K562 (cell line): ENCODE measurements around the gene PTK7. TPM values are rescaled to one million over a fixed set of nuclear protein-coding genes. Genes with fewer than 3 reads are reported as not detected.

Experiments used
- ARID4B ChIP-seq: sonication (generic); formaldehyde crosslinking; IDR thresholded peaks from 2 replicates; pipeline ENCODE4 v1.8.0; 2022; ENCODE audit warnings: mild to moderate bottlenecking, missing genetic modification reagents
- BRF2 ChIP-seq: IDR thresholded peaks from 3 replicates; pipeline ENCODE4 v1.6.1; 2011; ENCODE audit warnings: borderline replicate concordance, mild to moderate bottlenecking; ENCODE audit not compliant: insufficient read length, insufficient read depth
- L3MBTL2 ChIP-seq: fragments of 450-650 bp; IDR thresholded peaks from 2 replicates; pipeline ENCODE4 v1.6.1; 2016; ENCODE audit warnings: mild to moderate bottlenecking, moderate library complexity
- PHF21A ChIP-seq: fragments of 450-650 bp; IDR thresholded peaks from 2 replicates; pipeline ENCODE4 v1.6.1; 2017; ENCODE audit warnings: low read depth, borderline replicate concordance
- SMAD1 ChIP-seq: fragments of 150-350 bp; IDR thresholded peaks from 2 replicates; pipeline ENCODE4 v1.6.1; 2014; ENCODE audit warnings: low read length, low read depth; ENCODE audit not compliant: partially characterized antibody
- TAF9B ChIP-seq: fragments of 450-650 bp; IDR thresholded peaks from 2 replicates; pipeline ENCODE4 v1.6.1; 2018; ENCODE audit warnings: mild to moderate bottlenecking; ENCODE audit not compliant: partially characterized antibody
- TEAD2 ChIP-seq: fragments of 450-650 bp; IDR thresholded peaks from 2 replicates; pipeline ENCODE4 v1.6.1; 2016; ENCODE audit warnings: missing genetic modification characterization, control low read depth, missing compliant biosample characterization
- XRCC3 ChIP-seq: fragments of 450-650 bp; IDR thresholded peaks from 2 replicates; pipeline ENCODE4 v1.6.1; 2017; ENCODE audit warnings: mild to moderate bottlenecking, moderate library complexity
- ZFP30 ChIP-seq: fragments of 250-450 bp; sonication (Bioruptor Pico); IDR thresholded peaks from 2 replicates; pipeline ENCODE4 v1.8.0; 2022; ENCODE audit warnings: moderate library complexity, mild to moderate bottlenecking, inconsistent platforms, borderline replicate concordance
- ZNF324 ChIP-seq: fragments of 250-450 bp; sonication (Bioruptor Pico); IDR thresholded peaks from 2 replicates; pipeline ENCODE4 v1.4.0; 2020; ENCODE audit warnings: mild to moderate bottlenecking
- ZNF639 ChIP-seq, 2 experiments: fragments of 200-800 bp in 1 of 2; sonication (Bioruptor generic) in 1 of 2; sonication (generic) in 1 of 2; formaldehyde crosslinking in 1 of 2; IDR thresholded peaks in 1 of 2; conservative IDR thresholded peaks in 1 of 2; 2 replicates each; pipeline versions ENCODE4 v1.5.0 to v1.6.1; 2016 to 2020; ENCODE audit warnings: missing compliant biosample characterization in 1 of 2, missing genetic modification characterization in 1 of 2, missing genetic modification reagents in 1 of 2
- polyA plus RNA-seq, 8 experiments: library from polyadenylated mRNA; depleted of rRNA in 4 of 8; stranded (reverse) in 5 of 8; unstranded in 3 of 8; fragments of >200 nt; fragmentation: Nextera tagmentation in 2 of 8; fragmentation: Illumina TruSeq in 1 of 8; extraction: Ambion mirVana in 2 of 8; extraction: Trizol in 1 of 8; gene quantifications; 2 replicates each; pipeline versions ENCODE4 v1.2.1 to v1.2.3, GENCODE V29; 2011 to 2014; ENCODE audit warnings: inconsistent platforms in 1 of 8, missing spikeins in 1 of 8
- total RNA-seq, 7 experiments: library from RNA; depleted of rRNA in 6 of 7; stranded (reverse); fragments of >200 nt in 6 of 7; fragmentation: Illumina TruSeq in 2 of 7; extraction: Trizol in 2 of 7; gene quantifications; 2 replicates each; pipeline versions ENCODE4 v1.2.1 to v1.2.3, GENCODE V29; 2011 to 2021; ENCODE audit warnings: low replicate concordance in 1 of 7
- TF ChIP-seq, protein P1 (sequence below): fragments of 250-450 bp; sonication (Bioruptor Pico); IDR thresholded peaks from 2 replicates; pipeline ENCODE4 v1.8.0; 2021; ENCODE audit warnings: moderate library complexity, mild to moderate bottlenecking, inconsistent platforms
- TF ChIP-seq, protein P2 (sequence below): fragments of 450-650 bp; IDR thresholded peaks from 2 replicates; pipeline ENCODE4 v1.6.1; 2017; ENCODE audit warnings: mild to moderate bottlenecking, moderate library complexity
- TF ChIP-seq, protein P3 (sequence below): fragments of 250-450 bp; sonication (Bioruptor Pico); IDR thresholded peaks from 2 replicates; pipeline ENCODE4 v1.5.0; 2021

PTK7 gene
- total and polyA plus RNA-seq, 9 of the 15 experiments (the other 6 are each of a cell fraction or from before 2014, with no cell fraction given), result 0.20 to 6.8 (median 4.2) TPM

DNA sequence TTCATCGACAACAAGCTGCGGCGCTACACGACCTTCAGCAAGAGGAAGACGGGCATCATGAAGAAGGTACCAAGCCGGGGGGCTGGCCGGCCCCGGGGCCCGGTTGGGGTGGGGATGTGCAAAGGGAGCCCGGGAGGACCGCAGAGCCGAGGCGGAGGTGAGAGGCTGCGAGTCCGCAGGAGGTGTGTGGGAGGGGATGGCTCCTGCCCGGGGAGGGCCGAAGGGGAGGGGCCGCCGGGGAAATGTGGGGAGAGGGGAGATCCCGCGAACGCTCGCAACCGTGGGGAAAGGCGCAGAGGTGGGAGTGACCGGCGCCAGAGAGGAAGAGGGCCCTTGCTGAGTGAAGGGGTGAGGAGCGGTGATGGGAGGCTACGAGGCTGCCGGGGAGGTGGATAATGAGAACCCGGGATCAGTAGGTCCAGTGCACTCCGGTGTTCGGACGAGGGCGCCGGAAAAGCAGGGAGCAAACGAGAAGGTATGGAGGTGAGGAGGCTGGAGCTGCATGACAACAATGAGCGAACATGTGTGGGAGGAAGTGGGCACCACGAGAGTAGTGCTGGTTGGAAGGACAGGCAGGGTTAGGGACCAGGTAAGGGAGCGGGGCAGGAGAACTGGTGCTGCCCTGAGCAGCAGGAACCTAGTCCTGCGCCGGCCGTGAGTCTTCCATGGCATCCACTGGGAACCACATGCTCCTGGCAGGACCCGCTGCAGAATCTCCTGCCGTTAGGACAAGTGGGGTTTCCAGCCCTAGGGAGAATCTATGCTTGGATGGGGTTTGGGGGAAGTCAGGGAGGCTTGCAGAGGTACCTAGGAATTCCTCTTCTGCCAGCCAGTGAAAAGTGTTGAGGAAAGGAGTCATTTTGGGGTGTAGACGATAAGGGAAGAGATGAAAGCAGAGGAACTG, 96.2 kb downstream of the PTK7 start (continued):
- TF ChIP-seq, protein P1, sequence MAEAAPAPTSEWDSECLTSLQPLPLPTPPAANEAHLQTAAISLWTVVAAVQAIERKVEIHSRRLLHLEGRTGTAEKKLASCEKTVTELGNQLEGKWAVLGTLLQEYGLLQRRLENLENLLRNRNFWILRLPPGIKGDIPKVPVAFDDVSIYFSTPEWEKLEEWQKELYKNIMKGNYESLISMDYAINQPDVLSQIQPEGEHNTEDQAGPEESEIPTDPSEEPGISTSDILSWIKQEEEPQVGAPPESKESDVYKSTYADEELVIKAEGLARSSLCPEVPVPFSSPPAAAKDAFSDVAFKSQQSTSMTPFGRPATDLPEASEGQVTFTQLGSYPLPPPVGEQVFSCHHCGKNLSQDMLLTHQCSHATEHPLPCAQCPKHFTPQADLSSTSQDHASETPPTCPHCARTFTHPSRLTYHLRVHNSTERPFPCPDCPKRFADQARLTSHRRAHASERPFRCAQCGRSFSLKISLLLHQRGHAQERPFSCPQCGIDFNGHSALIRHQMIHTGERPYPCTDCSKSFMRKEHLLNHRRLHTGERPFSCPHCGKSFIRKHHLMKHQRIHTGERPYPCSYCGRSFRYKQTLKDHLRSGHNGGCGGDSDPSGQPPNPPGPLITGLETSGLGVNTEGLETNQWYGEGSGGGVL, result no peak
- TF ChIP-seq L3MBTL2 (no peak), TEAD2 (tag) (no peak), ZNF324 (CRISPR knock-in tag) (no peak), ZNF639 (CRISPR knock-in tag; conservative IDR thresholded peaks at IDR 0.05 in 1 of 2, IDR thresholded peaks at IDR 0.05 in 1 of 2) (no peak; a peak in 1 of 4 replicates), TAF9B (no peak), BRF2 (no peak), ARID4B (CRISPR knock-in tag) (0 out of 2 replicates have a peak, but pooled peaks have one; percentile 77), XRCC3 (no peak), PHF21A (no peak), SMAD1 (no peak), ZFP30 (CRISPR knock-in tag) (no peak)
- TF ChIP-seq, protein P2, sequence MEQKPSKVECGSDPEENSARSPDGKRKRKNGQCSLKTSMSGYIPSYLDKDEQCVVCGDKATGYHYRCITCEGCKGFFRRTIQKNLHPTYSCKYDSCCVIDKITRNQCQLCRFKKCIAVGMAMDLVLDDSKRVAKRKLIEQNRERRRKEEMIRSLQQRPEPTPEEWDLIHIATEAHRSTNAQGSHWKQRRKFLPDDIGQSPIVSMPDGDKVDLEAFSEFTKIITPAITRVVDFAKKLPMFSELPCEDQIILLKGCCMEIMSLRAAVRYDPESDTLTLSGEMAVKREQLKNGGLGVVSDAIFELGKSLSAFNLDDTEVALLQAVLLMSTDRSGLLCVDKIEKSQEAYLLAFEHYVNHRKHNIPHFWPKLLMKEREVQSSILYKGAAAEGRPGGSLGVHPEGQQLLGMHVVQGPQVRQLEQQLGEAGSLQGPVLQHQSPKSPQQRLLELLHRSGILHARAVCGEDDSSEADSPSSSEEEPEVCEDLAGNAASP, result no peak
- TF ChIP-seq, protein P3, sequence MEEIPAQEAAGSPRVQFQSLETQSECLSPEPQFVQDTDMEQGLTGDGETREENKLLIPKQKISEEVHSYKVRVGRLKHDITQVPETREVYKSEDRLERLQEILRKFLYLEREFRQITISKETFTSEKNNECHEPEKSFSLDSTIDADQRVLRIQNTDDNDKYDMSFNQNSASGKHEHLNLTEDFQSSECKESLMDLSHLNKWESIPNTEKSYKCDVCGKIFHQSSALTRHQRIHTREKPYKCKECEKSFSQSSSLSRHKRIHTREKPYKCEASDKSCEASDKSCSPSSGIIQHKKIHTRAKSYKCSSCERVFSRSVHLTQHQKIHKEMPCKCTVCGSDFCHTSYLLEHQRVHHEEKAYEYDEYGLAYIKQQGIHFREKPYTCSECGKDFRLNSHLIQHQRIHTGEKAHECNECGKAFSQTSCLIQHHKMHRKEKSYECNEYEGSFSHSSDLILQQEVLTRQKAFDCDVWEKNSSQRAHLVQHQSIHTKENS, result no peak
